HL-60/S4 (cell line): Measurements from ENCODE around the gene BAIAP2L1.

ENCODE experiments used
- in situ Hi-C: fragments of 300-500 bp; cut with MboI; formaldehyde crosslinking; loops from 2 replicates; pipeline ENCODE4 v1.14.3; 2022; ENCODE audit warnings: low sequenced_read_pairs

The BAIAP2L1 gene

DNA sequence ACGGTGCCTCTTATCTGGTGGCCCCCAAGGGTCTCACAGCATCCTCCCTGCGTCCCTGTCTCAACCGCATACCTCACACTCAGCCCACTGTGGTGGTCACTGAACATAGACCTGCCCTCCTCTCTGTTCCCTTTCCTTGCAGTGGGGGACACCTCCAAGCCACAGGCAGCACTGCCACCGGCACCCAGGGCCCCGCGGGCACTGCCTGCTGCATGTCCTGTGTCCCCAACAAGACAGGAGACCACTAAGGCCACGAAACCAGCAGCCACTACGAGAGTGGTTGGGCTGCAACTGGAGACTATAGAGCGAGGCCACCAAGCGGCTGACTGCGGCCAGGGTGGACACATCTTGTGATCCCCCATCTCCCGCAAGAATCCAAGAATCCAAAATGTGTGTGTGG lies 104.1 kb downstream of the BAIAP2L1 start:
- in situ Hi-C loops = no loop called here

DNA sequence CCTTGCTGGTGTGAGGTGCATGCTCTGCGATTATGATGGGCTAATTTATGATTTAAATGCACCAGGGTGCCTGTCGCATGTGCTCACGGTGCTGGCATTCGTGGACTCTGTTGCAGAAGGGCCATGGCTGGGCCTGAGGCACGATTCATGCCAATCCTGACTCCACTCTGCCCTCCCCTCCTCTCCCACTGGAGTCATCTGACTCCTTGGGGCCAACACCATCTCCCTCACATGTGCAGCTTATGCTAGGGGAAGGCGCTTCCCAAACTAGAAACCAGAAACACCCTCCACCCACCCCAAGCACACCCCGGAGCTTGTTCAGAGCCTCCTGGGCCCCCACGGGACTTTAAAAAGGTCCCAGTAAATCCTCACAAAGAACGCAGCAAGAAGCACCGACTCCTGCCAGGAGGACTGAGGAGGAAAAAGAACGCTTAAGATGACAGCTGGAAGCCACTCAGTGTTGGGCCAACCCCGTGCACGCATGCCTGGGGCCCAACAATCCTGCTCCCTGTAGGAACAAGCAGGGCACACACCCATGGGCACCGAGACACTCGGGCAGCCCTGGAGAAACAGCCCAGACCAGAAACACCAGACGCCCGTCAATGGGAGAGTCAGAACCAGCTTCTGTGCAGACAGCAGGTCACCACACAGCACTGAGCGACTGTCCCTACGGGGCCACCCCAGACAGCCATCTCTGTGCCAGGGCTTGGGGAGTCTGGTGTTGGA lies 105.3 kb downstream of the BAIAP2L1 start:
- in situ Hi-C loops = no loop called here

- in situ Hi-C loops = no loop called here
These were observed 106.0 kb downstream of the BAIAP2L1 start for GRCh38 chr7:98294798-98295382.

- in situ Hi-C loops = no loop called here
These were observed 106.6 kb downstream of the BAIAP2L1 start for GRCh38 chr7:98294326-98294725.

GRCh38 chr7:98293746-98294145 lies 107.1 kb downstream of the BAIAP2L1 start:
- in situ Hi-C loops = no loop called here

- in situ Hi-C loops = no loop called here
These were observed 107.6 kb downstream of the BAIAP2L1 start for GRCh38 chr7:98293265-98293664.

DNA sequence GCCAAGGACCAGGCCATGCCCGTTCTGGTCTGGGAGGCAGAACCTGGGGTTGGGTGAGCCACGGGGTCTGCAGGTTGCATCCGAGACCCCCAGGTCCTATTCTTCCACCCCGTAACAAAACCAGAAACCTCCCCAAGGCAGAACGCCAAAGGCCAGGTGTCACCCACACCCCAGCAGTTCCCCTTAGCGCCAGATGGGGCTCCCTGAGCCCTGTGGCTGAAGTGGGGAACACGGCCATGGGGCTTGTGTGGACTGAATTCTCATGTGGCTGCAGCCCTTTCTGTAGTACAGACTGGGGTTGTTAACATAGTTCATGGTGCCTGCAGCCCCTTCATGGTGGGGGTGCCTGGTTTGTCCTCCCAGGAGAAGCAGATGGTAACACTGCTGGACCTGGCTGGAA lies 109.2 kb downstream of the BAIAP2L1 start:
- in situ Hi-C loops = no loop called here

DNA sequence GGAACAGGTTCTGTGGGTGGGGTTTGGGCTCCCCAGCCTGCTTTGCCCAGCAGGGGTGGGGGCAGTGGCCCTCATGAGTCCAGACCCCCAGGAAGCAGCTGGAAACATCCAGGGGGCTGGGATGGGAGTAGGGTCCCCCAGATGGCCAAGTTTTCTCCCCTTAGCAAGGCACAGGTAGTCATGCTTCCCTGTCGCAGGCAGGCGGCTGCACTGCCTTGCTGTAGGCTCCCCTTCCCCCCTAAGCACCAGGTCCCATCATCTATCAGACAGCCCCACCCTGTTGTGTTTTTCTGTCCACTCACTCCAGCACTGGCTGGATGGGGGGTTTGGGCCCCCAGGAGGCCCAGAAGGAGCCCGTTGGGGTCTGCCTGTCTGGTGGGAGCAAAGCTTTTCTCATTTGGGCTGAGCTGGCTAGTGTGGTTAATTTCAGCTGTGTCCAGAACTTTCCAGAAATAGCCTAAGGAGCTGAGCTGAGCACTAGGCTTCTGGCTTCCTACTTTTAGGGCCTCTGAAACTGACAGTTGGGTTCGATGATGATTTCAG lies 111.5 kb downstream of the BAIAP2L1 start:
- in situ Hi-C loops = no loop called here

GRCh38 chr7:98288064-98288823 lies 112.6 kb downstream of the BAIAP2L1 start:
- in situ Hi-C loops = no loop called here

GRCh38 chr7:98287486-98287959 lies 113.4 kb downstream of the BAIAP2L1 start:
- in situ Hi-C loops = no loop called here

DNA sequence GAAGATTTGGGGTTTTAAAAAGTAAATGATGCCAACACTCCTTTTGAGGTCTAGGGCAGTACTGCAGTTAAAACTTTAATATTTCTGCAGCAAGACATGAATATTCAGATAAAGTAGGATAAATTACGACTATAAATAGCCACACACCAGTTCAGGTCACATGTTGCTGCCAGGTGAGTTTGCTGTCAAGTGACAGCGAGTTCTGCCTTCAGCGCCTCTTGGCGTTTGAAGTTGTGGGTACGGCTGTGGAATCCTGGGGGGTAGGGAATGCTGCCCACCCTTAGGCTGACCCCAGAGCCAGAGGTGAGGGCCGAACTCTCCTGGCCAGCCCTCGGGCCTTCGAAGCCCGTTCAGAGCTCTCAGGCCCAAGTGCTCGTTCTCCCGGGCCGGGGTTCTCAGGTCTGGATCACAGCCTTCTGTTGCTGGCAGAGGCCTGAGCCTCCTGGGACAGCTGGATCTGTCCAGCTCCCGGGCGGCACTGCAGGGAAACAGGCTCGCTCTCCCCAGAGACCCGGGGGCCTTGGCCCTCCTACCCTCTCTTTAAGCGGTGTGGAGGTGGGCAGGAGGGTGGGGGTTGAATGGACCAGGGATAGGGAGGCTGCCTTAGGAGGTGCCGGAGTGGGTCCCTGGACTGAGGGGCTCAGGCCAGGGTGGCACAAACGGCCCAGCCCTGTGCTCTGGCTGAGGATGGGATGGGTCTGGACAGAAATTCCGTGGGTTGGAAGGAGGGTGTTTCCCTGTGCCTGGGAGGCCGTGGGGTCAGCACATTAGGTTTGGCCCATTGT lies 114.0 kb downstream of the BAIAP2L1 start:
- in situ Hi-C loops = no loop called here

DNA sequence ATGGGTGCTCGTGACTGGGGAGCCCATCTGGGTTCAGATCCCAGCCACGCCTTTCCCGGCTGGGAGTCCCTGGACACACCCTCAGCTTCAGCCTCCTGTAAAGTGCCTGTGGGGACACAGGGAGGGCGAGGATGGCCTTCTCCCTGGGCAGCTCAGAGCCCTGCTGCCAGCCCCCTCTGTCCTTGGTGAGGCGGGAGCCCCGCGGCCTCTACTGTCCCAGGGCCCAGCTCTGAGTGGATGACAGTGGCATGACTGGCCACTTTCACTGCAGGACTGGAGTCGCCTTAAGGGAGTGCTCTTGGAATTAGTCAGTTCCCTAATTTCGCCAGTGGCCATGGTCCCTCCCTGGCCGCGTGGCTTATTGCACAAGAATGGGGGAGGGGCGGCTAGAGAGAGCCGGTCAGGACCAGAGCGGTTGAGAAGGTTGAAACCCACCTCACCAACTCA lies 114.8 kb downstream of the BAIAP2L1 start:
- in situ Hi-C loops = no loop called here

DNA sequence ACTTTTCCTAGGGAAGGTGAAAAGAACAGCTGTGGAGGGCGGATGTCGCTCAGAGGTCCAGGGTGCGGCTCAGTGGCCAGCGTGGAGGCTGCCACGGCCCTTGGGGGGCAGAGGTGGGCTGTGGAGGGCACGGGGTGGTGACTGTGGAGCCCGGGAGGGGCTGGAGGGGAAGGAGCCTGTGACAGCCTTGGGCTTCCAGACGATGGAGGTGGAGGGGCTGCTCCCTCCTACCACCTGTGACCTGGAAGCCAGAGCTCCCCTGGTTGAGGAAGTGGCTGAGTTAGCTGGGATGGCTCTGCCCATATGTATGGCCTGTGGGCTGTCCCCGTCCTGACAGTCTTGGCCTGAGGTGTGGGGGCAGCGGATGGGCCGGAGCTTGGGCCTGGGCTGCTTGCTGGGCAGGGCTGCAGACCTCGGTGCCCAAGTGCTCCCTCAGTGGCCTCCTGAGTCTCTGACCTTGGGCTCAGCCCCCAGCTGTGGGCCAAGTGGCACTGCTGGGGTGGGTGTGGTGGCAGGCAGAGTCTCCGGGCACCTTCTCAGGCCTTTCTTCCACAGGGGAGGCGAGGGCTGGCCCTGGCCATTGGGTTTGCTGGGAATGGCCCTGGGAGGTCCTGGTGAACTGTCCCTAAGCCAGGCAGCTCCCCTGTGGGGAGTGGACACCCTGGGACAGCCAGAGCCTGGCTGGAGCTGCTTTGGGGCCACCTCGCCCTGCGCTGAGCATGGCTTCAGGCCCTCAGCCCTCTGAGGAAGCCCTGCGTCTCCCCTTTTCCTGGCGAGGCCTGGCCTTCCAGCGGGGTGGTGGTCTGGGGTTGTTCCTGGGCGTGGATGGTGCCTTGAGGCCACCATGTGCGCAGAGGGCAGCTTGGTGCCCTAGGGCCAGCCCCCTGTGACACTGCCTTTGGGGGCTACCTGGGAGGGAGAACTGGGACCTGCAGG lies 115.5 kb downstream of the BAIAP2L1 start:
- in situ Hi-C loops = no loop called here

- in situ Hi-C loops = no loop called here
These were observed 116.4 kb downstream of the BAIAP2L1 start for GRCh38 chr7:98284335-98285036.

DNA sequence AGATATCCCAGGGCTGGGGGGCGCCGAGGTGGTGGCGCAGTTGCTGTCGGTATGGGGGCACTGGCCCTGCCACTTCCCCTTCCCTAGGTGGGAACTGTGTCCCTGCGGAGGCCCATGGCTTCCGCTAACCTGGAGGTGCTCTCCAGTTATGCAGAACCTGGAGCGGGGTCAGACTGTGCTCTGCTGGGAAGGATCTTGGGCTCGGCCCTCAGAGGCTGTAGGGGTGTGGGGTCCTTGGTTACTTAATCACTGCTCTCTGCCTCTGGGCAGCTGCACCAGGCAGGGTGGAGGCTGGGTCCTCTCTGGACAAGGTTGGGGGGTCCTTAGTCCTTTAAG lies 117.0 kb downstream of the BAIAP2L1 start:
- in situ Hi-C loops = no loop called here

GRCh38 chr7:98283127-98283886 lies 117.6 kb downstream of the BAIAP2L1 start:
- in situ Hi-C loops = no loop called here

GRCh38 chr7:98282703-98283102 lies 118.2 kb downstream of the BAIAP2L1 start:
- in situ Hi-C loops = no loop called here
